GM12878 (cell line): ENCODE measurements around the gene DHRS9. TPM values are rescaled to one million over a fixed set of nuclear protein-coding genes. Genes with fewer than 3 reads are reported as not detected.

Experiments used
- ATAC-seq: fragments of 200-7000 bp; cut with Tn5 transposase; 3 replicates; pipeline ENCODE4 v1.9.1; 2020; ENCODE audit warnings: mild to moderate bottlenecking, moderate library complexity
- BruUV-seq: library from RNA; stranded (reverse); fragments of 400-500 nt; replicated peaks from 2 replicates; lab custom pipeline; 2021; lab: Mats Ljungman, UMichigan
- CTCF ChIA-PET: fragments of 300-600 bp; sonication (Branson Sonifier 250); formaldehyde crosslinking; extraction: SDS; loops from one replicate; lab custom pipeline; 2021; ENCODE audit warnings: inconsistent platforms; lab: Yijun Ruan, JAX
- POLR2A ChIA-PET: fragments of 350-600 bp; formaldehyde crosslinking; extraction: SDS; loops from one replicate; lab custom pipeline; 2021; ENCODE audit warnings: inconsistent platforms; lab: Charles Lee
- RAD21 ChIA-PET: fragments of 300-600 bp; sonication (Branson Sonifier 250); formaldehyde crosslinking; loops from one replicate; lab custom pipeline; 2023; ENCODE audit warnings: antibody characterized with exemption; ENCODE audit not compliant: unreplicated experiment; lab: Charles Lee
- SMC1A ChIA-PET: fragments of 300-600 bp; sonication (Branson Sonifier 250); formaldehyde crosslinking; loops from one replicate; lab custom pipeline; 2023; ENCODE audit not compliant: unreplicated experiment, uncharacterized antibody; lab: Charles Lee
- DNase-seq: peaks from one replicate; pipeline ENCODE4 v3.0.0-alpha.2; 2011; ENCODE audit warnings: low read depth, low spot score
- FAIRE-seq: peaks from 3 replicates; lab custom pipeline; 2011; peaks lifted over from hg19 to GRCh38; lab: Jason Lieb, UNC
- H2AFZ ChIP-seq: 2 replicates; pipeline ENCODE4 v1.6.0; 2011; ENCODE audit warnings: low read depth, low read length, control low read depth; ENCODE audit not compliant: control insufficient read depth
- H3K27ac ChIP-seq: 2 replicates; pipeline ENCODE4 v1.5.1; 2011; ENCODE audit warnings: control low read depth; ENCODE audit not compliant: control insufficient read depth, insufficient read depth
- H3K27me3 ChIP-seq, 2 experiments: replicated peaks in 1 of 2; 2 replicates each; pipeline versions ENCODE4 v1.6.0 to v1.6.1; 2011; ENCODE audit warnings: low read length in 1 of 2; ENCODE audit not compliant: control insufficient read depth in 2 of 2, insufficient read depth in 2 of 2
- H3K36me3 ChIP-seq, 2 experiments: 2 replicates each; pipeline ENCODE4 v1.5.1; 2011; ENCODE audit warnings: low read length in 1 of 2; ENCODE audit not compliant: control insufficient read depth in 2 of 2, insufficient read depth in 2 of 2
- H3K4me1 ChIP-seq: 2 replicates; pipeline ENCODE4 v1.6.1; 2011; ENCODE audit warnings: mild to moderate bottlenecking, low read length, moderate library complexity, mixed read lengths; ENCODE audit not compliant: control insufficient read depth, insufficient read depth
- H3K4me2 ChIP-seq: 2 replicates; pipeline ENCODE4 v1.6.0; 2011; ENCODE audit warnings: control low read depth; ENCODE audit not compliant: control insufficient read depth, insufficient read depth
- H3K4me3 ChIP-seq: fragments of 200-600 bp; sonication (generic); 2 replicates; pipeline ENCODE4 v1.5.1; 2016
- H3K79me2 ChIP-seq: 2 replicates; pipeline ENCODE4 v1.6.0; 2011; ENCODE audit warnings: low read length; ENCODE audit not compliant: control insufficient read depth, insufficient read depth
- H3K9ac ChIP-seq: 2 replicates; pipeline ENCODE4 v1.8.0; 2011; ENCODE audit warnings: low read length, control low read depth, mixed read lengths; ENCODE audit not compliant: control insufficient read depth, insufficient read depth
- H3K9me3 ChIP-seq: replicated peaks from 3 replicates; pipeline ENCODE4 v1.5.1; 2011; ENCODE audit warnings: mild to moderate bottlenecking, low read length; ENCODE audit not compliant: control insufficient read depth, insufficient read depth
- H4K20me1 ChIP-seq: 2 replicates; pipeline ENCODE4 v1.6.0; 2011; ENCODE audit not compliant: control insufficient read depth, insufficient read depth
- EED ChIP-seq: sonication (generic); IDR thresholded peaks from 2 replicates; pipeline ENCODE4 v1.6.1; 2016; ENCODE audit warnings: antibody characterized with exemption, low read depth
- RAD21 ChIP-seq: IDR thresholded peaks from 2 replicates; pipeline ENCODE4 v1.6.1; 2011; ENCODE audit warnings: mild to moderate bottlenecking, low read depth, low read length, moderate library complexity; ENCODE audit not compliant: insufficient read depth
- RELA ChIP-seq: fragments of 450-650 bp; IDR thresholded peaks from 2 replicates; pipeline ENCODE4 v1.8.0; 2014; ENCODE audit warnings: borderline replicate concordance; ENCODE audit not compliant: partially characterized antibody
- SMAD5 ChIP-seq: IDR thresholded peaks from 2 replicates; pipeline ENCODE4 v1.6.1; 2016; ENCODE audit warnings: antibody characterized with exemption, low read depth
- SMC3 ChIP-seq: IDR thresholded peaks from 2 replicates; pipeline ENCODE4 v1.6.1; 2011; ENCODE audit warnings: low read length, improper control_type of control experiment, borderline replicate concordance
- ZNF384 ChIP-seq: IDR thresholded peaks from 2 replicates; pipeline ENCODE4 v1.6.1; 2012; ENCODE audit warnings: low read depth, mild to moderate bottlenecking, low read length, improper control_type of control experiment, borderline replicate concordance
- WGBS: methylation state at CpG from one replicate; pipeline ENCODE4 v1.1.6; 2016; ENCODE audit warnings: low lambda C conversion rate; ENCODE audit not compliant: insufficient replicate concordance, insufficient coverage; ENCODE audit errors: missing lambda C conversion rate; 5-methylcytosine and 5-hydroxymethylcytosine counted together
- in situ Hi-C: fragments of 300-500 bp; cut with MboI; formaldehyde crosslinking; loops from 9 replicates; pipeline ENCODE4 v1.14.3; 2018; ENCODE audit warnings: mixed read lengths
- intact Hi-C: fragments of 100-400 bp; cut with micrococcal nuclease; formaldehyde crosslinking; loops from one replicate; pipeline ENCODE4 v1.14.2; 2022; ENCODE audit not compliant: unreplicated experiment
- polyA plus RNA-seq, 11 experiments: library from polyadenylated mRNA; depleted of rRNA in 4 of 11; unstranded in 6 of 11; stranded (reverse) in 5 of 11; fragments of >200 nt; fragmentation: Nextera tagmentation in 4 of 11; fragmentation: Illumina TruSeq in 1 of 11; extraction: Ambion mirVana in 4 of 11; extraction: Trizol in 1 of 11; gene quantifications; 1 replicate in 1 of 11; 2 replicates in 10 of 11; pipeline versions ENCODE4 v1.2.1 to v1.2.3, GENCODE V29; 2011 to 2016; ENCODE audit warnings: inconsistent platforms in 2 of 11, missing spikeins in 2 of 11, low read depth in 1 of 11
- total RNA-seq, 4 experiments: library from RNA; depleted of rRNA in 3 of 4; stranded (reverse); fragments of >200 nt in 3 of 4; fragmentation: Illumina TruSeq in 1 of 4; extraction: Trizol in 1 of 4; gene quantifications; 2 replicates each; pipeline versions ENCODE4 v1.2.1 to v1.2.3, GENCODE V29; 2013 to 2021
- TF ChIP-seq, protein P1 (sequence below), 3 experiments: IDR thresholded peaks in 2 of 3; conservative IDR thresholded peaks in 1 of 3; 2 replicates each; pipeline ENCODE4 v1.5.1; 2011; ENCODE audit warnings: low read depth in 3 of 3, low read length in 3 of 3, mild to moderate bottlenecking in 3 of 3, control low read depth in 2 of 3, moderate library complexity in 2 of 3, inconsistent platforms in 1 of 3, mixed read lengths in 1 of 3; ENCODE audit not compliant: control insufficient read depth in 2 of 3, insufficient read depth in 1 of 3; ENCODE audit errors: extremely low read depth in 1 of 3

The DHRS9 gene
- total and polyA plus RNA-seq, 10 of the 15 experiments (the other 5 are each of a cell fraction or from before 2014, with no cell fraction given): 0.09 to 0.34 (median 0.13) TPM; not detected in 5

DNA sequence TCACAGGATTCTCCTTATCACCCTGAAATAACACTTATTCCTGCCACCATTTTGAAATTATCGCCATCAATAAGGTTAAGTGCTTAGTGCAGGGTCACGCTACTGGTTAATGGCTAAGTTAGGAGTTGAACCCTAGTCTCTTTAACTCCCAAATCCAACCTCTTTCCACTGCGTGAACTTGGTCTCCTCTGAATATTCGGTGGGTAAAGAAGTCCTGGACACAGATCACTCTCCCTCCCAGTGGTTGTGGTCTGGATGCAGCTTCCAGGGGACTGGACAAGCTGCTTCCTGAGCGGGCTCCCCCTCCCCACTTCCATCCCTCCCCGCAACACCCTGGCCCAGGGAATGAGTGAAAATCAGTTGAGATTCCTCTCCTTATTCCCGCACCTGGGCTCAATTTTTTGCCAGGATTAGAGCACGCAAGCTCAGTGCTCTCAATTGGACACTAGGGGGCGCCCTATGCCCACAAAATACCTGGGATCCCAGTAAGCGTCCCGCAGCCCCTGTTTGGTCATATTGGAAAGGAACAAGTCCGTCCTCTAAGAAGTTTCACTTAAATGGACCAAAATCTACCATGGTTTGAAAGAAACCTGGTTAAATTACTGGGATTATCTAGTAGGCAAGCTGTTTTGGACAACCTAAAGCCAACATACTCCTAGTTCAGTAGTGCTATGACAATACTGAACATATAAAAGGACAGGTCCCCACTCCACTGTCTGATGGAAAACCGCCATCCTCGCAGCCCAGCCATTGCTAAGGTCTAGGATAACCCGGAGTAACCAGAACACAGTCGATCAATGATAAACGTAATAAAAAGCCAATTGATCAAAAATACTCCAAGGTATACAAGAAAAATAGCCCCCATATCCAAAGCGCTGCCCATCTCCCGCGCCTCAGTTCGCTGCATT lies 40.4 kb downstream of the DHRS9 start:
- TF ChIP-seq SMC3 (peak; percentile 51), EED (no peak), ZNF384 (no peak), RAD21 (peak; percentile 81), SMAD5 (no peak), RELA (no peak)
- TF ChIP-seq, protein P1, sequence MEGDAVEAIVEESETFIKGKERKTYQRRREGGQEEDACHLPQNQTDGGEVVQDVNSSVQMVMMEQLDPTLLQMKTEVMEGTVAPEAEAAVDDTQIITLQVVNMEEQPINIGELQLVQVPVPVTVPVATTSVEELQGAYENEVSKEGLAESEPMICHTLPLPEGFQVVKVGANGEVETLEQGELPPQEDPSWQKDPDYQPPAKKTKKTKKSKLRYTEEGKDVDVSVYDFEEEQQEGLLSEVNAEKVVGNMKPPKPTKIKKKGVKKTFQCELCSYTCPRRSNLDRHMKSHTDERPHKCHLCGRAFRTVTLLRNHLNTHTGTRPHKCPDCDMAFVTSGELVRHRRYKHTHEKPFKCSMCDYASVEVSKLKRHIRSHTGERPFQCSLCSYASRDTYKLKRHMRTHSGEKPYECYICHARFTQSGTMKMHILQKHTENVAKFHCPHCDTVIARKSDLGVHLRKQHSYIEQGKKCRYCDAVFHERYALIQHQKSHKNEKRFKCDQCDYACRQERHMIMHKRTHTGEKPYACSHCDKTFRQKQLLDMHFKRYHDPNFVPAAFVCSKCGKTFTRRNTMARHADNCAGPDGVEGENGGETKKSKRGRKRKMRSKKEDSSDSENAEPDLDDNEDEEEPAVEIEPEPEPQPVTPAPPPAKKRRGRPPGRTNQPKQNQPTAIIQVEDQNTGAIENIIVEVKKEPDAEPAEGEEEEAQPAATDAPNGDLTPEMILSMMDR (IDR thresholded peaks at IDR 0.05 in 2 of 3, conservative IDR thresholded peaks at IDR 0.05 in 1 of 3; ENCODE audit: control insufficient read depth in 2 of 3, extremely low read depth in 1 of 3, insufficient read depth in 1 of 3, low read depth in 3 of 3, low read length in 3 of 3): peak; percentile 79 to 88 (median 83)
- FAIRE-seq (peak; percentile 56), ATAC-seq (peak; percentile 95), DNase-seq (no peak)
- ChIA-PET POLR2A (interaction anchor here (0.6 kb wide), 1 partner anchor 34 kb away, joined by 3 read pairs; no protein-coding TSS in a partner anchor), SMC1A (interaction anchor here (0.8 to 3.1 kb wide), 5 partner anchors 11 to 817 kb away, joined by 3 to 25 read pairs (median 6); no protein-coding TSS in a partner anchor), CTCF (interaction anchor here (0.5 to 6.4 kb wide), 27 partner anchors 8 to 1370 kb away, joined by 3 to 105 read pairs (median 4); no protein-coding TSS in a partner anchor), RAD21 (interaction anchor here (1.1 to 2.1 kb wide), 4 partner anchors 22 to 32 kb away, joined by 3 to 18 read pairs (median 8); no protein-coding TSS in a partner anchor)
- H3K4me2 ChIP-seq: no peak overlapping the region
- H3K4me1 ChIP-seq: 0 out of 2 replicates have a peak, but pooled peaks cover 4% of the 10 kb centered on the region
- no peaks in the 10 kb centered on the region for H3K36me3 ChIP-seq
- no peaks in the 10 kb centered on the region; a peak in 1 of 4 replicates for H3K27me3 ChIP-seq
- H3K79me2 ChIP-seq: no peaks in the 10 kb centered on the region
- no peak overlapping the region for H3K9ac ChIP-seq
- in situ Hi-C loops: loop anchor here (25.0 kb wide), 1 partner anchor 803 kb away; no protein-coding TSS in a partner anchor
- WGBS: 35% methylated on average over 21 of the region's 21 CpGs
- H4K20me1 ChIP-seq: no peaks in the 10 kb centered on the region
- no peak overlapping the region for H3K27ac ChIP-seq
- no TSS peak for BruUV-seq
- no peak overlapping the region for H2AFZ ChIP-seq
- no peaks in the 10 kb centered on the region for H3K9me3 ChIP-seq
- intact Hi-C loops: loop anchor here (1.0 to 2.0 kb wide), 2 partner anchors 23 to 287 kb away; no protein-coding TSS in a partner anchor
- H3K4me3 ChIP-seq: no peak overlapping the region
